ENCODE results near the gene NPR3. TPM values are rescaled to one million over a fixed set of nuclear protein-coding genes. Genes with fewer than 3 reads are reported as not detected.

The NPR3 gene
- total RNA-seq, 4 donors from 2014 or later, result 0.51 to 4.9 (median 1.3) TPM

DNA sequence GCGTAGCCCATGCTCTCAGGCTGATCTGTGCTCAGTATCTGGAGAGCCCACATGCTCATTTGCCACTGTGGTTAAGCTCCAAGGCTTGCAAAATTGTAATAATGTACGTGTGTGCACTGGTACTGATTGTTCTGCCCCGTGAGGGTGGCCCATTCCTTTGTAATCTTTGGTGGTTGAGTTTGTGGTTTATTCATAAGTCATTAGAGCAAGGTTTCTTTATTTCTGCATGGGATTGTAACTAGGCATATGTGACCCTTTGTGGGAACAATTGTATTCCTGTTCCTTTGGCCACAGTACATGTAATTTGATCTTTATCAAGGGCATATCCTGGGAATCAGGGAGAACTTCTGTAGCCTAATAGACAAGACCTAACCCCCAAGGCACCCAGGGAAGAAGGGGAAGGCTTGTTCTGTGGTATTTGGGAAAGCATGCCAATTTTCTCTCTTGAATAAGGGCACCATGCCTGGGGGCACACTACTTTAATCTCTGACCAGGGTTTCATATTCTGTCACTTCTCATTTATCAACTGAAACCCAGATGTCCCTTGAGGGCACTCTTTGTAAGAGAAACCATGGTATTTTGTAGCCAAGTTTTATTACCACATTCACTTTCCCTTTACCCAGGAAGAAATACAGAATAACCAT, 74.6 kb downstream of the NPR3 start:
- TF ChIP-seq POLR2A (IDR thresholded peaks at IDR 0.05), result no peak
- TF ChIP-seq, protein P1, sequence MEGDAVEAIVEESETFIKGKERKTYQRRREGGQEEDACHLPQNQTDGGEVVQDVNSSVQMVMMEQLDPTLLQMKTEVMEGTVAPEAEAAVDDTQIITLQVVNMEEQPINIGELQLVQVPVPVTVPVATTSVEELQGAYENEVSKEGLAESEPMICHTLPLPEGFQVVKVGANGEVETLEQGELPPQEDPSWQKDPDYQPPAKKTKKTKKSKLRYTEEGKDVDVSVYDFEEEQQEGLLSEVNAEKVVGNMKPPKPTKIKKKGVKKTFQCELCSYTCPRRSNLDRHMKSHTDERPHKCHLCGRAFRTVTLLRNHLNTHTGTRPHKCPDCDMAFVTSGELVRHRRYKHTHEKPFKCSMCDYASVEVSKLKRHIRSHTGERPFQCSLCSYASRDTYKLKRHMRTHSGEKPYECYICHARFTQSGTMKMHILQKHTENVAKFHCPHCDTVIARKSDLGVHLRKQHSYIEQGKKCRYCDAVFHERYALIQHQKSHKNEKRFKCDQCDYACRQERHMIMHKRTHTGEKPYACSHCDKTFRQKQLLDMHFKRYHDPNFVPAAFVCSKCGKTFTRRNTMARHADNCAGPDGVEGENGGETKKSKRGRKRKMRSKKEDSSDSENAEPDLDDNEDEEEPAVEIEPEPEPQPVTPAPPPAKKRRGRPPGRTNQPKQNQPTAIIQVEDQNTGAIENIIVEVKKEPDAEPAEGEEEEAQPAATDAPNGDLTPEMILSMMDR (IDR thresholded peaks at IDR 0.05 in 4 of 5, conservative IDR thresholded peaks at IDR 0.05 in 1 of 5), result no peak
- Histone ChIP-seq H3K27ac (no peak overlapping the region), H3K36me3 (no peaks in the 10 kb centered on the region), H3K27me3 (no peaks in the 10 kb centered on the region), H3K4me1 (no peaks in the 10 kb centered on the region), H3K9me3 (no peaks in the 10 kb centered on the region), H3K4me3 (no peak overlapping the region)
- in situ Hi-C loops (cut with MboI; ENCODE audit: low sequenced_read_pairs in 4 of 4), result no loop called here
- no peak for ATAC-seq
- no peak for DNase-seq
- intact Hi-C loops (cut with DNase I; ENCODE audit: low total_unique reads), result no loop called here

GRCh38 chr5:32786311-32786710, 75.2 kb downstream of the NPR3 start:
- Histone ChIP-seq H3K27me3 (no peaks in the 10 kb centered on the region), H3K9me3 (no peaks in the 10 kb centered on the region), H3K4me3 (no peak overlapping the region), H3K4me1 (no peaks in the 10 kb centered on the region), H3K36me3 (no peaks in the 10 kb centered on the region), H3K27ac (no peak overlapping the region)
- no peak for ATAC-seq
- TF ChIP-seq POLR2A (IDR thresholded peaks at IDR 0.05), result no peak
- TF ChIP-seq, protein P1 (IDR thresholded peaks at IDR 0.05 in 4 of 5, conservative IDR thresholded peaks at IDR 0.05 in 1 of 5), result no peak
- in situ Hi-C loops (cut with MboI; ENCODE audit: low sequenced_read_pairs in 4 of 4) (no loop called here), intact Hi-C loops (cut with DNase I; ENCODE audit: low total_unique reads) (no loop called here)
- no peak for DNase-seq

GRCh38 chr5:32790411-32790951, 79.4 kb downstream of the NPR3 start:
- ATAC-seq, result no peak
- no peaks in the 10 kb centered on the region for H3K9me3 ChIP-seq
- TF ChIP-seq, protein P1 (IDR thresholded peaks at IDR 0.05 in 4 of 5, conservative IDR thresholded peaks at IDR 0.05 in 1 of 5), result no peak
- TF ChIP-seq POLR2A (IDR thresholded peaks at IDR 0.05), result no peak
- DNase-seq, result no peak
- H3K36me3 ChIP-seq, result no peaks in the 10 kb centered on the region
- H3K4me3 ChIP-seq, result no peak overlapping the region
- no peaks in the 10 kb centered on the region for H3K4me1 ChIP-seq
- in situ Hi-C loops (cut with MboI; ENCODE audit: low sequenced_read_pairs in 4 of 4), result no loop called here
- H3K27ac ChIP-seq, result no peak overlapping the region
- intact Hi-C loops (cut with DNase I; ENCODE audit: low total_unique reads), result no loop called here
- no peaks in the 10 kb centered on the region for H3K27me3 ChIP-seq

DNA sequence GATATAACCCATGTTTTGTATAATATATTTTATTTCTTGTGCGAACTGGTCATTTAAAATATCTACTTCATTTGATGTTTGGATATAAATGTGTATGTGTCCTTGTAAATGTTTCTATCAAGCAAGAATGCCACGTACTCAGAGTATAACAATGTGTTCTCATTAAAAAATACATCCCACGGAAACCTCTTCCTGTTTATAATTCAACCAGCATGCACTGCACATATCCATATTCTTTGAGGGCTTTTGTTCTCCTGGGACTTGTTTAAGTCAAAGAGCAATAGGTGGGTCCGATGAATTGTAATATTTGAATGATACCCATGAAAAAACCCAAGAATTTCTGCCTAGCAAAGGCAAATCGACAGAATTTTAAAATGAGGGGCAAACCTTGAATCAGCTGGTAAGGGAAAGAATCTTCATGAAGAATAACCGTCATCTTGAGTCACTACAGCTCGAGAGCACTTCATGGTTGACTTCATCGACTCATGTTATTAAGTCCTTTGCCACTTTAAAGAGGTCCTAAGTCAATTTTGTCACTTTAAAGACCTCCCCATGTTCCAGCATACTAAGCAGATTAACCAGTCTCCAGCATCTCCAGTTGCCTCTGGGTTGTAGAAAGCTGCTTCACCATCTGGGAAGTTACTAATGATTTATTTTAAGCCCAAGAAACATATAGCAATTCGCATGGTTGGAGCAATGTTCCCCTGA, 80.6 kb downstream of the NPR3 start:
- in situ Hi-C loops (cut with MboI; ENCODE audit: low sequenced_read_pairs in 4 of 4) (no loop called here), intact Hi-C loops (cut with DNase I; ENCODE audit: low total_unique reads) (no loop called here)
- Histone ChIP-seq H3K4me1 (no peaks in the 10 kb centered on the region), H3K9me3 (no peaks in the 10 kb centered on the region), H3K36me3 (no peaks in the 10 kb centered on the region), H3K4me3 (no peak overlapping the region), H3K27me3 (no peaks in the 10 kb centered on the region), H3K27ac (no peak overlapping the region)
- DNase-seq, result no peak
- TF ChIP-seq, protein P1 (IDR thresholded peaks at IDR 0.05 in 4 of 5, conservative IDR thresholded peaks at IDR 0.05 in 1 of 5), result no peak
- TF ChIP-seq POLR2A (IDR thresholded peaks at IDR 0.05), result no peak
- ATAC-seq, result no peak
